ENCODE data around the gene SGO2. TPM values are rescaled to one million over a fixed set of nuclear protein-coding genes. Genes with fewer than 3 reads are reported as not detected.

SGO2 gene
- total and polyA plus RNA-seq, 10 of the 15 experiments (the other 5 are each of a cell fraction or from before 2014, with no cell fraction given), result 15.8 to 55.2 (median 24.3) TPM

GRCh38 chr2:200608341-200609027 lies 82.5 kb downstream of the SGO2 start:
- Histone ChIP-seq H3K9me3 (replicated peaks; ENCODE audit: control insufficient read depth, insufficient read depth, low read length) (no peaks in the 10 kb centered on the region), H3K27ac (ENCODE audit: control insufficient read depth, insufficient read depth) (no peak overlapping the region), H3K4me3 (no peak overlapping the region), H3K4me1 (ENCODE audit: control insufficient read depth, insufficient read depth, low read length) (no peaks in the 10 kb centered on the region), H3K4me2 (ENCODE audit: control insufficient read depth, insufficient read depth) (no peak overlapping the region), H3K27me3 (replicated peaks in 1 of 2; ENCODE audit: control insufficient read depth in 2 of 2, insufficient read depth in 2 of 2, low read length in 1 of 2) (no peaks in the 10 kb centered on the region), H3K36me3 (ENCODE audit: control insufficient read depth in 2 of 2, insufficient read depth in 2 of 2, low read length in 1 of 2) (no peaks in the 10 kb centered on the region), H3K79me2 (ENCODE audit: control insufficient read depth, insufficient read depth, low read length) (no peaks in the 10 kb centered on the region), H2AFZ (ENCODE audit: control insufficient read depth, low read depth, low read length) (no peak overlapping the region), H4K20me1 (ENCODE audit: control insufficient read depth, insufficient read depth) (no peaks in the 10 kb centered on the region), H3K9ac (ENCODE audit: control insufficient read depth, insufficient read depth, low read length) (no peak overlapping the region)
- no TSS peak for BruUV-seq (replicated peaks)
- WGBS (ENCODE audit: insufficient coverage, insufficient replicate concordance, low lambda C conversion rate, missing lambda C conversion rate), result 14% methylated on average over 3 of the region's 3 CpGs
- in situ Hi-C loops (cut with MboI), result no loop called here
- no peak for FAIRE-seq
- ChIA-PET POLR2A (no interaction called here), SMC1A (ENCODE audit: uncharacterized antibody, unreplicated experiment) (no interaction called here), RAD21 (ENCODE audit: unreplicated experiment) (no interaction called here), CTCF (interaction anchor here (0.6 kb wide), 1 partner anchor 746 kb away, joined by 3 read pairs; no protein-coding TSS in a partner anchor)
- intact Hi-C loops (cut with micrococcal nuclease; ENCODE audit: unreplicated experiment), result no loop called here
- ATAC-seq, result no peak
- no peak for TF ChIP-seq SREBF1 (IDR thresholded peaks at IDR 0.05; ENCODE audit: low read length)
- no peak for TF ChIP-seq CBFB (IDR thresholded peaks at IDR 0.05; ENCODE audit: low read depth)
- no peak for TF ChIP-seq TCF7 (IDR thresholded peaks at IDR 0.05; ENCODE audit: borderline replicate concordance)
- no peak for TF ChIP-seq SUZ12 (IDR thresholded peaks at IDR 0.05; ENCODE audit: unreplicated experiment)
- TF ChIP-seq GABPA (IDR thresholded peaks at IDR 0.05; ENCODE audit: low read depth), result no peak
- TF ChIP-seq SPI1 (IDR thresholded peaks at IDR 0.05; ENCODE audit: borderline replicate concordance, insufficient read depth, low read depth, low read length), result no peak
- no peak for TF ChIP-seq SIN3A (IDR thresholded peaks at IDR 0.05; ENCODE audit: low read depth, low read length)
- TF ChIP-seq, protein P1, sequence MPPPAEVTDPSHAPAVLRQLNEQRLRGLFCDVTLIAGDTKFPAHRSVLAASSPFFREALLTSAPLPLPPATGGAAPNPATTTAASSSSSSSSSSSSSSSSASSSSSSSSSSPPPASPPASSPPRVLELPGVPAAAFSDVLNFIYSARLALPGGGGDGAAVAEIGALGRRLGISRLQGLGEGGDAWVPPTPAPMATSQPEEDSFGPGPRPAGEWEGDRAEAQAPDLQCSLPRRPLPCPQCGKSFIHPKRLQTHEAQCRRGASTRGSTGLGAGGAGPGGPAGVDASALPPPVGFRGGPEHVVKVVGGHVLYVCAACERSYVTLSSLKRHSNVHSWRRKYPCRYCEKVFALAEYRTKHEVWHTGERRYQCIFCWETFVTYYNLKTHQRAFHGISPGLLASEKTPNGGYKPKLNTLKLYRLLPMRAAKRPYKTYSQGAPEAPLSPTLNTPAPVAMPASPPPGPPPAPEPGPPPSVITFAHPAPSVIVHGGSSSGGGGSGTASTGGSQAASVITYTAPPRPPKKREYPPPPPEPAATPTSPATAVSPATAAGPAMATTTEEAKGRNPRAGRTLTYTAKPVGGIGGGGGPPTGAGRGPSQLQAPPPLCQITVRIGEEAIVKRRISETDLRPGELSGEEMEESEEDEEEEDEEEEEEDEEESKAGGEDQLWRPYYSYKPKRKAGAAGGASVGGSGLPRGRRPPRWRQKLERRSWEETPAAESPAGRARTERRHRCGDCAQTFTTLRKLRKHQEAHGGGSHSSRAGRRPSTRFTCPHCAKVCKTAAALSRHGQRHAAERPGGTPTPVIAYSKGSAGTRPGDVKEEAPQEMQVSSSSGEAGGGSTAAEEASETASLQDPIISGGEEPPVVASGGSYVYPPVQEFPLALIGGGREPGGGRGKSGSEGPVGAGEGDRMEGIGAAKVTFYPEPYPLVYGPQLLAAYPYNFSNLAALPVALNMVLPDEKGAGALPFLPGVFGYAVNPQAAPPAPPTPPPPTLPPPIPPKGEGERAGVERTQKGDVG (CRISPR knock-in tag; IDR thresholded peaks at IDR 0.05), result no peak
- no peak for TF ChIP-seq PML (IDR thresholded peaks at IDR 0.05; ENCODE audit: low read length)
- TF ChIP-seq NRF1 (conservative IDR thresholded peaks at IDR 0.05; ENCODE audit: low read depth, low read length), result no peak
- TF ChIP-seq FOS (IDR thresholded peaks at IDR 0.05; ENCODE audit: borderline replicate concordance, extremely low read depth, insufficient read length), result no peak
- no peak for TF ChIP-seq ESRRA (IDR thresholded peaks at IDR 0.05; ENCODE audit: low read length)
- no peak for TF ChIP-seq MAX (IDR thresholded peaks at IDR 0.05; ENCODE audit: low read depth, low read length)
- TF ChIP-seq SRF (IDR thresholded peaks at IDR 0.05; ENCODE audit: low read depth in 2 of 2, low read length in 2 of 2), result no peak
- TF ChIP-seq SREBF2 (IDR thresholded peaks at IDR 0.05; ENCODE audit: low read length), result no peak
- no peak for TF ChIP-seq KAT2A (conservative IDR thresholded peaks at IDR 0.05; ENCODE audit: control insufficient read depth, low read depth, low read length)
- no peak for TF ChIP-seq ZNF384 (IDR thresholded peaks at IDR 0.05; ENCODE audit: borderline replicate concordance, low read depth, low read length)
- no peak for DNase-seq (ENCODE audit: low read depth, low spot score)

Data from GM12878 (cell line).